Measurements from ENCODE around the gene LILRB4.
A peak's percentile ranks its signal among the peaks of the same experiment; 100 is the strongest.
"Not testable (repeated sequence)": the region's sequence is repeated elsewhere in the genome, so short reads cannot be mapped to it uniquely, and the experiment has no call there.

The LILRB4 gene

DNA sequence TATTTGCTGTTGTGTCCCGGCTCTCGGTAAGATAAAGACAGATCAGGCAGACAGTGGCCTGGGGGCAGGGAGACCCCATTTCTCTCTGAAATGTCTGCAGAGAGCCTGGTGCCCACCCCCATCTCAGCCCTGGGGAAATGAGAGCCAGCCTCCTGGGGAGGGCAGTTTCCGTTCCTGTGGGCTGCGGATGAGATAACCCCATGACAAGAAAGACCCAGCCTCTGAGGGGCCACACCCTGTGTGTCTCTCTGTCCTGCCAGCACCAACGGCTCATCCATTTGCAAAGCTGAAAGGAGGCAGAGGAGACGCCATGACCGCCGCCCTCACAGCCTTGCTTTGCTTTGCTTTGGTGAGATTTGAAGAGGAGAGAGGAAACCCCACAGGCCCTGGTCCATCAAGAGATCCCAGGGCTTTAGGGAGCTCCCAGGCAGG, 33.3 kb downstream of the LILRB4 start:
- DNase-seq: no peak

DNA sequence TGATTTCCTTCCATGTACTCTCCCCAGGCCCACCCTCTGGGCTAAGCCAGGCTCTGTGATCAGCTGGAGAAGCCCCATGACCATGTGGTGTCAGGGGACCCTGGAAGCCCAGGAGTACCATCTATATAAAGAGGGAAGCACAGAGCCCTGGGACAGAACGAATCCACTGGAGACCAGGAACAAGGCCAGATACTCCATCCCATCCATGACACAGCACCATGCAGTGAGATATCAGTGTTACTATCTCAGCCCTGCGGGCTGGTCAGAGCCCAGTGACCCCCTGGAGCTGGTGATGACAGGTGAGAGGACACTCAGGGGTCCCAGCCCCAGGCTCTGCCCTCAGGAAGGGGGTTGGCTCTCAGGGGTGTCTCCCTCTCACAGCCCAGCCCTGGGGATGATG, 34.0 kb downstream of the LILRB4 start:
- no peak for DNase-seq

DNA sequence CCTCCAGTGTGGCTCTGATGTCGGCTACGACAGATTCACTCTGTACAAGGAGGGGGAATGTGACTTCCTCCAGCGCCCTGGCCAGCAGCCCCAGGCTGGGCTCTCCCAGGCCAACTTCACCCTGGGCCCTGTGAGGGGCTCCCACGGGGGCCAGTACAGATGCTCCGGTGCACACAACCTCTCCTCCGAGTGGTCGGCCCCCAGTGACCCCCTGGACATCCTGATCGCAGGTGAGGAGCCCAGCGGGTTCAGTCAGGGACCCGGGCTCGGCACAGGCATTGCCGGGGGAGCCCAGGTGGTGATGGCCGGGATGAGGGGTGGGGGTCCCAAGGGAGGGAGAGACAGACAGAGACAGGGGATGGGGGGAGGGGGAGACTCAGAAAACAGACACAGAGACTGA, 34.9 kb downstream of the LILRB4 start:
- DNase-seq: not testable (repeated sequence)

DNA sequence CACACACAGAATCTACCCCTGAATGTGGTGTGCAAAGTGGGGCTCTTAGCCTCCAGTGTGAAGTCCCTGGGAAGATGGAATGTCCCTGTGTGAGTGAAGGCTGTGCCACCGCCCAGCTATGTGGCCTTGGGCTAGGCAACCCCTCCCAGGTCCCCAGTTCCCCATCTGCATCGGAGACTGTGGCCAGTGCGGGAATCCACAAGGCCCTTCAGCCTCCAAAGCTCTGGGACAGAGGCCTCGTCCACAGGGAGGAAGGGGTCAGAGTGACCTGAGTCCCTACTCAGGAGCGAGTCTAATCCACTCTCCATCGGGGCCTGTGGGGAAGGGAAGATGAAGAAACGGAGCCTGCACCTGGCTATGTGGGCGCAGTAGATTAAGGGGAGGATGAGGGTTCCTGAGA, 42.1 kb downstream of the LILRB4 start:
- DNase-seq: no peak

DNA sequence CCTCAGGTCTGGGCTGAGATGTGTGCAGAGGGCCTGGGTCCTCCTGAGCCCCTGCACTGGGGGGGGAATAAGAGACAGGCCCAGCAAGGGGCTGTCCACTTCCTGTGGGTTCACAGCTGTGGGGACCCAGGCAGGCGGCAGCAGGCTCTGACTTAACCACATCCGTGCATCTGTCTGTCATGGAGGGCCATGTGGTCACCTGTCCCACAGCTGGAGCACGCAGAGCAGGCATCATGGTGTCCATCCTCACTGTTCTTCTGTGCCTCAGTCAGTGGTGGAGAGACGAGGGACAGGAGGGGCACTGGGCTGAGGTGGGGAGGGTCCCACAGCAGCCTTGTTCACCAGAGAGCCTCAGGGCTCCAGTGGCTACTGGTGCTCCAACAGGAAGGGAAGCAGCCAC, 45.2 kb downstream of the LILRB4 start:
- no peak for DNase-seq

DNA sequence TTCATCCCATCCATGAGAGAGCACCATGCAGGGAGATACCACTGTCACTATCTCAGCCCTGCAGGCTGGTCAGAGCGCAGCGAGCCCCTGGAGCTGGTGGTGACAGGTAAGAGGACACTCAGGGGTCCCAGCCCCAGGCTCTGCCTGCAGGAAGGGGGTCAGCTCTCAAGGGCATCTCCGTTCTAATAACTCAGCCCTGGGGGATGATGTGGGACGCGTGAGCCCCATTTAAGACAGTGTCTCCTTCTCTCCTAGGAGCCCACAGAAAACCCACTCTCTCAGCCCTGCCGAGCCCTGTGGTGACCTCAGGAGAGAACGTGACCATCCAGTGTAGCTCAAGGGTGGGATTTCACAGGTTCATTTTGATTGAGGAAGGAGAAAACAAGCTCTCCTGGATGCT, 46.0 kb downstream of the LILRB4 start:
- peak; percentile 57 for DNase-seq

DNA sequence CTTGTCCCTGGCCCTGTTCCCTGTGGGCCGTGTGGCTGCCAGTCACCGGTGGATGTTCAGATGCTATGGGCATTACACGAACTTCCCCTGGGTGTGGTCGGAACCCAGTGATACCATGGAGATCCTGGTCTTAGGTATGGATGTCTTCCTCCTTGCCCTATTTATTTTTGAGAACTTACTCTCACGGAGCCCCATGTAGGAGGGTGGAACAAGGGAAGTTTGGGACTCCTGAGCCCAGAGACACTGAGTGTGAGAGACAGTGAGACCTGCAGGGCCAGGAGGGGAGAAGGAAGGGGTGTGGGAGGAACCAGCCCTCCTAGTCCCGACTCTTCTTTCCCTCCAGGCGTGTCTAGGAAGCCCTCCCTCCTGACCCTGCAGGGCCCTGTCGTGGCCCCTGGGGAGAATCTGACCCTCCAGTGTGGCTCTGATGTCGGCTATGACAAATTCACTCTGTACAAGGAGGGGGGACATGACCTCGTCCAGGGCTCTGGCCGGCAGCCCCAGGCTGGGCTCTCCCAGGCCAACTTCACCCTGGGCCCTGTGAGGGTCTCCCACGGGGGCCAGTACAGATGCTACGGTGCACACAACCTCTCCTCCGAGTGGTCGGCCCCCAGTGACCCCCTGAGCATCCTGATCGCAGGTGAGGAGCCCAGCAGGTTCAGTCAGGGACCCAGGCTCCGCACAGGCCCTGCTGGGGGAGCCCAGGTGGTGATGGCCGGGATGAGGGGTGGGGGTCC, 46.6 kb downstream of the LILRB4 start:
- DNase-seq: no peak

DNA sequence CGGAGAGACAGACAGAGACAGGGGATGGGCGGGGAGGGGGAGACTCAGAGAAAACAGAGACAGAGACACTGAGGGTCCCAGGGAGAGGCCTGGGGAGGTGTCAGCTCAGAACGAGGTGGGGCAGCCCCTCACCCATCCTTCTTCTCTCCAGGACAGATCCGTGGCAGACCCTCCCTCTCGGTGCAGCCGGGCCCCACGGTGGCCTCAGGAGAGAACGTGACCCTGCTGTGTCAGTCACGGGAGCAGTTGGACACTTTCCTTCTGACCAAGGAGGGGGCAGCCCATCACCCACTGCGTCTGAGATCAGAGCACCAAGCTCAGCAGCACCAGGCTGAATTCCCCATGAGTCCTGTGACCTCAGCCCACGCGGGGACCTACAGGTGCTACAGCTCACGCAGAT, 47.2 kb downstream of the LILRB4 start:
- not testable (repeated sequence) for DNase-seq

Measured in NCI-H2029 treated with DMSO at 0.1 percent for 48 hours (cell line).